GM19463 (cell line): Measurements from ENCODE around the gene PDLIM7.
A peak's percentile ranks its signal among the peaks of the same experiment; 100 is the strongest.
"Not testable (repeated sequence)": the region's sequence is repeated elsewhere in the genome, so short reads cannot be mapped to it uniquely, and the experiment has no call there.

Experiments used
- ATAC-seq: cut with Tn5 transposase; IDR thresholded peaks from one replicate; pipeline ENCODE4 v1.9.1; 2021; ENCODE audit warnings: mild to moderate bottlenecking, moderate library complexity; ENCODE audit not compliant: unreplicated experiment

The PDLIM7 gene, protein sequence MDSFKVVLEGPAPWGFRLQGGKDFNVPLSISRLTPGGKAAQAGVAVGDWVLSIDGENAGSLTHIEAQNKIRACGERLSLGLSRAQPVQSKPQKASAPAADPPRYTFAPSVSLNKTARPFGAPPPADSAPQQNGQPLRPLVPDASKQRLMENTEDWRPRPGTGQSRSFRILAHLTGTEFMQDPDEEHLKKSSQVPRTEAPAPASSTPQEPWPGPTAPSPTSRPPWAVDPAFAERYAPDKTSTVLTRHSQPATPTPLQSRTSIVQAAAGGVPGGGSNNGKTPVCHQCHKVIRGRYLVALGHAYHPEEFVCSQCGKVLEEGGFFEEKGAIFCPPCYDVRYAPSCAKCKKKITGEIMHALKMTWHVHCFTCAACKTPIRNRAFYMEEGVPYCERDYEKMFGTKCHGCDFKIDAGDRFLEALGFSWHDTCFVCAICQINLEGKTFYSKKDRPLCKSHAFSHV

DNA sequence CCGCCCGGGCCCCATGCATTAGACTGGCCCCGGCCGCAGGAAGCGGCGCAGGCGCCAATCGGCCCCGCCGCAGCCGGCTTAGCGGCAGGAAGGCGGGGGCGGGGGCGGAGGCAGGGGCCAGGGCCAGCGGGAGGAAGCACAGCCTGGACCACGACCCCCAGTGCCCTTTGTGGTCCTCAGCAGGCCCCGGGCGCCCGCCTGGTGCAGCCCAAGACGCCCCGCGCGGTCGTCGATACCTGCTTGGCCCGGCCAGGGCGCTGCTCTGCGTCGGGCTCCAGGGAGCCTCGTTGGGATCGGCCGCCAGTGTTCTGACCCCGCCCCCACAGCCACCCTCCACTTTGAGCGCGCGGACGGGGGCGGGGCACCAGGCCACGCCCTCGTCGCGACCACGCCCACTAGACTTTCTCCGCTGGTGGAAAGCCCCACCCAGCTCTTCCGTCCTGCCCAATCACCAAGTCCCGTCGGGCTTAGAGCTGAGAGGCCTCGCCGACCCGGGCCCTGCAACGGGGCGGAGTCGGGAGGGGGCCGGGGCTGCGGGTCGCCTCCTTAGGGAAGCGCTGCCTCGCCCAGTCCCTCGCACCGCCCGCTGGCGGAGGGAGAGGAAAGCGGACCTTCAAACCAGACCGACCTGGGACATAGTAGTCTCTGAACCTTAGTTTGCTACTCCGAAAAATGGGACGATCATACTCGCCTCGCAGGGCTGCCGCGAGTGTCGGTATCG lies at the start of gene PDLIM7:
PDLIM7 (minus strand) TSS at position 313 of the 721 bp plus-strand sequence. CDS start 1,092 bp downstream, outside the sequence.
- ATAC-seq = peak; percentile 71

DNA sequence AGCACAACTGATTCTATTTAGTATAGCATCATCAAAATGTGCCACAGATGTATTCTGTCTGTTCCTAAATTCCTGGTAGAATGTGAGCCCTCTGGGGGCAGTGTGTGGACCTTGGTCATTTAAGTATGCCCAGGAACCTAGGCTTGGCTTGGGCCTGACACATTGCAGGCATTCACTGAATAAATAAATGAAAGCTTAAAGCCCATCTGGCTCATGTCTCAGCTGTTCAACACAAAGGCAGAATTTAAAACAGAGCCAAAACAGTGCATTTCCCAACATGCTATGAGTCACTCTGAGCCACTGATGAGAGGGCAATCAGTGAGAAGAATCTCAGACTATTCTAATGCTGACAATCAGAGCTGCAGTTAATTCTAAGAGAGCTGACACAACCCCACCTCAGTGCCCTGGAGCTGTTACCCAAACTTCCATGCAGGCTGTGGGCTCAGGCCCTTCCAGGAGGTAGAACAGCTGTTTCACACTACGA lies 48.9 kb upstream of the PDLIM7 start:
- no peak for ATAC-seq

DNA sequence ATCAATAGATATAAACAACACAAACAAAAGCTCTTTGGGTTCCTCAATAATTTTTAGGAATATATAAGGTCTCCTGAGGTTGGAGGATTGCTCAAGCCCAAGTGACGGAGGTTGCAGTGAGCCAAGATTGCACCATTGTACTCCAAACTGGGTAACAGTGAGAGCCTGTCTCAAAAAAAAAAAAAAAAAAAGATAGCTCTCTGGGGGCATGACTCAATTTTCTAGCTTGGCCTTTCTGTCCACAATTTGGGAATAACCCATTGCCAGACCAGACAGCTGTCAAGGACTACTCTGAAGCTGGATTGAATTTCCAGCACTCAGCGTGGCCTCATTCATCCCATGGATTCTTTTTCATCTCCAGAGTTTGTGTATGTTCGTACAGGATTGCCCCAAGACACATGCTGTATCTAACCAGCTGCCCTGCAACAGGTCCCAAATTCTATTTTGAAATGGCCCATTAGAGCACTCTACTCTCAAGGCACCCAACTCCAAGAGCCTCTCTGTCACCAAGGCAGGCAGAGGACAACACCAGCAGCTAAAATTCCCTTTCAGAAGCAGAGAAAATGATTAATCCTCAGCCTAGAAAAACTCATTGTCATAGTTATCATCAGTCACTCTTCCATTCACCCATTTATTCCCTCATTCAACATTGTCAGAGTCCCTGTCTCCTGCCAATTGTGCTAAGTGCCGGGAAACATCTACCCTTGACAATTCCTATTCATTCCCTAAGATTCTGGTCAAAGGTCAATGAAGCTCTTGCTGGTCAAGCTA lies 48.3 kb upstream of the PDLIM7 start:
- no peak for ATAC-seq

DNA sequence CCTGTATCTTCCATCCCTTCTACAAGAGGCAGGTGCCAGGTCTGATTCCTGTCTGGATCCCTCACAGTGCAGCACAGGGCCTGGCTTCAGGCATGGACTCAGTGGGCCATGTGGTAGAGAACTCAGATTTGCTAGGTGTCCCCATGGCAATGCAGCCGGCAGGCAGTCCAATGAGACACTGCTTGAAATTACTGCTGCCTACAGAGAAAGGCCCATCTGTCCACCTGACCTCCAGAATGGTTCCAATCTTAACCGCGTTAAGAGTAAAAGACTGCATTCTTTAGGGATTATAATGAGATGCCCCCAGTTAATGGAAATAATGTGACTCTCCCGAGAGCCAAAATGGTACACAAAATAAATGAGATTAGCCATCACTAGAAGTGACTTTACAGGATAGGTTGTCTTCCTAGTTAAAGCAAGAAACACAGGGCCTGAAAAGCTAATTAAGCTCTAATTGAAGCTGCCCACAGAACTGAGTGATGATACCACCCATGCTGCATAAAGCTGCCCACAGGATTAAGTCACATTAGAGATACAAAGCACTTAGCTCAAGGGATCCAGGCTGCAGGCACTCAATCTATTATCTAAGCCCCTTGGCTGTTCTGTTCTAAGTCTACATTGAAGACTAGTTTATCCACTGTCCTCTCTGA lies 45.5 kb upstream of the PDLIM7 start:
- ATAC-seq = no peak

DNA sequence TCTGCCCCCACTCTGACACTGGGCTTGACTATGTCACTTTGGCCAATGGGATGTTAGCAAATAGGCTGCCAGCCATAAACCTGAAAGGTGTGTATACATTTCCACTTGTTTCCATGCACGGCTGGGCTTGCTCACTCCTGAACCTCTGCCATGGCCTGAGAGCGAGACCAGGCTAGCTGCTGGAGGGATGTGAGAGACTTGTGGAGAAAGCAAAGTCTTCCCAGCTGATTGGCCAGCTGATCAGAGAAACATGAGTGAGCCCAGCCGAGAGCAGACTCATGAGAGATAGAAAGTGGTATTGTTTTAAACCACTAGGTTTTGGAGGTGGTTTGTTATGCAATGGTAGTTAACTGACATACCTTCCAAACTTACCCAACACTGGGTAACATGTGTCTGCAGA lies 43.0 kb upstream of the PDLIM7 start:
- no peak for ATAC-seq

DNA sequence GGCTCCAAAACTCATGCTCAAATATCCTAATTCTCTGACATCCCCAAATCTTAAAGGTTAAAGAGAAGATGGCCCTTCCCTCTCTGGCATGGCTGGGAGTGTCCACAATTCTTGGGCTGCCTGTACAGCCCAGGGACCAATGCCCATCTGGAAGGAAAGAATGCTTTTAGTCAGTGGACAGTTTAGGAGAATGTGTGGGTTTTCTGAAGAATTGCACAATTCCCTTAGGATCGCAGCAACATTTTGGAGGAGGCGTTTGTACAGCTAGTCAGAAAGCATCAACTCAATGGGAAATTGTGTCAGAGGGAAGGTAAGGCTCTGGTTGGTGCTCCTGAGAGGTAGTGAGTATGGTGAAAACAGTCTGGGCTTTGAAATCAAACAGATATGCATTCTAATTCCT lies 42.0 kb upstream of the PDLIM7 start:
- no peak for ATAC-seq

DNA sequence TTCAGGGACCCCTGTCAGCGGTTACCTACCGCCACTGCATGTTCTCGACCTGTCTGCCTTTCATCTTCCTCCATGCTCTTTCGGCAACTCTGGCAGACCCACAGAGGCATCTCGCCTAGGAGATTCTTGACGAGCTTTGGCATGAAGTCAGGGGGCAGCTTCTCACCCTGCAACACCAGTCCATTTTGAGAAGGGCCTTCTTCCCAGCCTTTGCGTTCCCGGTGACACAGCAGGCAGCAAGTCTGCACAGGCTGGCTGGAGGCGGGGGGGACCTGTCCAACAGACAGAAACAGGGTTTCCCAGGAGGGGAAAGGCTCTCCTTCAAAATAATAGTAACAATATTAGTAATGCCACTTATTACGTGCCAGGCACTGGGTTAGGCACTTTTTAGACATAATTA lies 41.5 kb upstream of the PDLIM7 start:
- ATAC-seq = no peak

DNA sequence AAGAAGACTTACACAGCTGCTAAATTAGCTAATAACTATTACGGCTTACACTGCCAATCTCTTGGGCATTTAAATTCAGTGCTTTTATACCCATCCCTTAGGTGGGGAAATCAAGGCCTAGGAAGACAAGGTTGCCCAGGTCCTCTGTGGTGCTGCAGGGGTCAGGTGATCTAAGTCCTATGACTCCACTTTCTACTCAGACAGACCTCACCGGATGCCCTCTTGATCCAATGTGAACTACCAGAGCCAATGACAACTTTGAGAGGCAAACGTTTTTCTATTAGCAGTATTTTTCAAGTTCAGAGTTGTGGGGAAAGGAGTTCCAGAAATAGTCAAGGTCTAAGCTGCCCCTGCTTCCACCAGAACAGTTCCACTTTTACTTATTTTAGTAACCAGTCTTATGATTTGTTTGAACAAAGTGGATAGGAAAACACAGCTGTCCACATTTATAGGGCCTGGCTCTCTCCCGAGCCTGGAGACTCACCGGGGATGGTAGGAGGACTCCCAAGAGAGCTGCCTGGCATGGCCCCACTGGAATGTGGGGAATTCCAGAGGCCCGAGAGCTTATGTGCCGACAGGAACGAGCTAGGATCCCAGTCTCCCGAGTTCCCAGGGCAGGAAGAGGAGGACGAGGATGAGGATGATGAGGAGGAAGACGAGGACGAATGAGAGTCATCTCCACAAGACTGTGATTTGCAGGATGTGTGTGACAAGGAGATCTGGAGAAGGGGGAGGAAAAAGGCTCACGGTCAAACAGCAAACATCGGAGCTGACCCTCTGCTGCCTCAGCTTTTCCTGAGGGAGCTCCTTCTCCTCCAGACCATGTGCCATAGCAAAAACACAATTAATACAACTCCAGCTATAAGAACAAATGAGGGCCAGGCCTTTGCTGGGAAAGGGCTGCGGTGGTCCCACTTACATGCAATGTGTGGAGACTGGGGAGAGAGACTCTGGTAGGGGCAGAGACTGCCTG lies 40.3 kb upstream of the PDLIM7 start:
- ATAC-seq = no peak

DNA sequence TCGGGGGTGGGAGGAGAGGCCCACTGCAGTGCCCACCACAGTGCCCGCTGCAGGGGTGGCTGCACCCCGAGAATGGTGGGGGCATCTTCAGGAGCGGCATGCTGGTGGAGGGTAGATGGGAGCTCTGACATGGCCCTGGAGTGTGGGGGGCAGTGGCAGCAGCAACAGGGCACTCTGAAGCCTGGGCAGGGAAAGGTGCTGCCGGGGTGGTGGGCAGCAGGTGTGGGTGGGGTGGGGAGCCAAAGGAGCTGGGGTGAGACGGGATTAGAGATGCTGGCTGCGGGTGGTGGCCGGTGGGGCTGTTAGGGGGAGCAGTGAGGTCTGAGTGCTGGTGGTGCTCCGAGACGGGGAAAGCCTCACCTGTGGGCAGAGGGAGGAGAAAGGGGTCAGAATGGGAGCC lies 39.0 kb upstream of the PDLIM7 start:
- ATAC-seq = no peak

DNA sequence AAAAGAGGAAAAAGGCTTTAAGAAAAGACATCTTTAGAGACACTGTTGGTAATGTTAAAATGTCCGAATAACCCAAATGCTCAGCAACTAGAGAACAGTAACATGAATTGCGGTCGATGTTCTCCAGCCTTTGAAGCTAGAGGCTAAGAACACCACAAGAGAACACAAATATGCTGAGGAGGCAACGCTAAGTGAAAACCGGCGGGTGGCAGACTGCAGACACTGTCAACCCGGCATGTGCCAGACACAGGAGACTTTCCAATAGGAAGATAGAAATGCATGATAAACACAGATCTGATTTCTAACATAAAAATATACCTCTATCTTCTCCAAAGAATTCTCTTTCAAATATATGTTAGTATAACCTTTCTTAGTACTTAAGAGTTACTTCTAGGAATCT lies 37.7 kb upstream of the PDLIM7 start:
- ATAC-seq = no peak

DNA sequence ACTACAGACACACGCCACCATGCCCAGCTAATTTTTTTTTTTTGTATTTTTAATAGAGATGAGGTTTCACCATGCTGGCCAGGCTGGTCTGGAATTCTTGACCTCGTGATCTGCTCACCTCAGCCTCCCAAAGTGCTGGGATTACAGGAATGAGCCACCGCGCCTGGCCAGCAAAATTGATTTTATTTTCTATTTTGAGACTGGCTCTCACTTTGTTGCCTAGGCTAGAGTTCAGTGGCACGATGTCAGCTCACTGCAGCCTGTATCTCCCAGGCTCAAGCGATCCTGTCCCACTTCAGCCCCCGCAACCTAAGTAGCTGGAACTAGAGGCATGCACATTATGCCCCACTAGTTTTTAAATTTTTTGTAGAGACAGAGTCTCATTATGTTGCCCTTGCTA lies 37.0 kb upstream of the PDLIM7 start:
- ATAC-seq = not testable (repeated sequence)

DNA sequence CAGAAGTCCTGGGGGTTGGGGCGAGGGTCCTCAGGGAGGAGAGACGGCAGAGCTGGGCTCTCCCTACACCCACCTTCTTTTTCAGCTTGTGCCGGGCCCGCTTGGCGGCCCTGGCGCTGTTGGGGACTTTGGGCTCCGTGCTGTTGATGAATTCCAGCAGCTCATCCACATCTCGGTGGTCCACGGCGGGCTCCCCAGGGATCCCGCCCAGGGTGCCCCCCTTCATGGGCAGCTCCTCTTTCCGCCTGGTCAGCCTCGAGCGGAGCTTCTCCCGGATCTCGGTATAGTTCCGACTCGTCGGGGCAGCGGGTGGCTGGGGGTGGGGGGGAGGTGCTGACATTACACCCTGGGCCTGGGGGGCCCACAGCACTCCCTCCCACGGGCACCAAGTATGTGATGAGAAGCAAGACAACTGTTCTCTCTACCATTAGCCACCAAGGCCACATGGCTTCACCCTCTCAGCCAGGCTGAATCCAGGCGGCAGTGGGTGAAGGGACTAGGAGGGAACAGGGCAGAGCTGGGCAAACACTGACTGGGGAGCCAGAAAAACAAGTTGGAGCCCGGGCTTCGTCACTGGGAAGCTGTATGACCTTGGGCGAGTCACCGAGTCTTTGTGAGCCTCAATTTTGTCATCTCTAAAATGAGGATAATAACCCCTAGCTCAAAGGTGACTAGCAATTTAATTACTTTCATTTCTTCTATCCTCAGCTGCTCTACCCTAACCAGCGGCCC lies 34.0 kb upstream of the PDLIM7 start:
- ATAC-seq = no peak

DNA sequence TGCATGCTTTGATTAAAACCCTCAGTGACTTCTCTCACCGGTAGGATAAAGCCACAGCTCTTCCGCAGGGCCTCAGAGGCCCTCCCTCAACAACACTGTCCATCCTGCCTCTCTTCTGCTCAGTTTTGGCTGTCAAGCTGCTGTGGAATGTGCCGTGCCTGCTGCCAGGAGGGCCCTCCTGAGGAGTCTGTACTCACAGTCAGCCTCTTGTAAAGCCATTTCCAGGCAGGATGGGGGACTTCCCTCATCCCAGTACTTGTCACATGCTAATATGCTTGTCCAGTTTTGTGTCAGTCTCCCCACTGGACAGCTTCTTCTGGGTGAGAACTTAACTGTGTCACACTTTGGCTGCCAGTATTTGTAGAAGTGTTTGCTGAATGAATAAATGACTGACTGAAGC lies 33.2 kb upstream of the PDLIM7 start:
- ATAC-seq = no peak

DNA sequence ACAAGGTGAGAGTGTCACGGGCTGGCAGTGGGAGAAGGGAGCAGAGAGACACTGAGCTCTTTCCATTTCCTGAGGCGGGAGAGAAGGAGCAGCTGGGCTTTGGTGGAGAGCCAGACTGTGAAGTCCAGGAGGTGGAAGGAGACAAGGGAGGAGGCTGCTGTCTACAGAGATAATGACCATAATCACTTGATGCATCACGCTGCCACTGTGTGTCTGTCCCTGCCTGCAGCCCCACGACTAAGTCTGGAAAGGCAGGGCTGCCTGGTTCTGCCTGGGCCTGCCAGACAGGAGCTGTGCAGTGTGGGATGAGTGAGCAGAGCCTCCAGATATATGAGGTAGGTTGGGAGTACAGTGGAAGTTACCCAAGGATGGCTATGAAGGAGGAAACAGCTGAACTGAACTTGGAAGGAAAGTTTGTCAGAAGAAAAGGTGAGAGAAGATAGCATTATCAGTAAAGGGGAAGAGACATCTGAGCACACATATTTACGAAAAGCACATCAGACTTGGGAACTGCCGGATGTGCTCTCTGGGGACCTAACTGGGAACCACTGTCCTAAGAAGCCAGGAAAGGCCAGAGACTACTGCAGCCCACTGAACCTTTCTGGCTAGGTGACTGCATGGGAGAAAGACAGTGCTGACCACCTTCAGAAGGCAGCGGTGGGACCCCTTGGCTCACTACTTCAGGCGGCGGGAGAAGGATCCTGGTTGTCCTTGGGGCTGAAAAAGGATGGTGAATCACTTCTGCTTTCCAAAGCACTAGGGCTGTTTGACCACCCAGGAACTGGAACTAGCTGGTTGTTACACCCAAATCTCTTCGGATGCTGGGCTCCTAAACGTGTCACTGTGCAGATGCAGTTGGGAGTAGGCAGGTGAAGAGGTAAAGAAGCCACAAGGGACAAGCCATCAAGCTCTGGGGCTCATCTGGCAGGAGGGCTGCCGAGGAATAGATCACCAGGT lies 32.1 kb upstream of the PDLIM7 start:
- ATAC-seq = no peak

DNA sequence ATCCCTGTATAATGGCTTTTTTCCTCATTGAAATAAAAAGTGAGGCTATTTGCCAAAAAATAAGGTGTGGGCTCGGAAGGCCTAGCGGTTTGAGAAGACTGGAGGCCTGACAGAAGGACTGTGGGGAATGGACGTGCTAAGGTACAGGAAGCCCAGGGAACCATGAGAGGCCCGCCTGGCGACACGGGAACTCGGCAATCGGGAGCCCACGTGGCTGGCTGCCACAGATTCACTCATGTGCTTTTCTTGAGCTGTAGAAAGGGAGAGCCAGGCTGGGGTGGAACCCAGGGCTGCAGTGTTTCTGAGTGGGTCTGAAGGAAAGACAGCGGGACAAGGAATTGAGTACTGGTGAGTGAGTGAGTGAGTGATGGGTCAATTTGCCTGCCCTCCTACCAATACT lies 31.2 kb upstream of the PDLIM7 start:
- no peak for ATAC-seq

DNA sequence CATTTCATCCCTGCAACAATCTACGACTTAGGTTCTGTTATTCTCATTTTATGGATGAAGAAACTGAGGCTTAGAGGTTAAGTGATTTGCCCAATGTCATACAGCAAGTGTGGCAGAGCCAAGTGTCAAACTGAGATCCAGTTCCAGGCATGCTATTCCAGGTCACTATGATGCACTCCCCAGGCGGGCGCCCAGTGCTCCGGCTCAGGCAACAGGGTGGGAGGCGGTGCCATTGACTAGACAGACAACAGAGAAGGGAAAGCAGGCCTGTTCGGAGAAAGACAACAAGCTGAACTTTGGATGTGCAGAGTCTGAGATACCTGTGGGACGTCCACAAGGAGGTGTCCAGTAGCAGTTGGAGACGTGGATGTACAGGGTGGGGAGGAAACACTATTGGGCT lies 30.2 kb upstream of the PDLIM7 start:
- no peak for ATAC-seq

DNA sequence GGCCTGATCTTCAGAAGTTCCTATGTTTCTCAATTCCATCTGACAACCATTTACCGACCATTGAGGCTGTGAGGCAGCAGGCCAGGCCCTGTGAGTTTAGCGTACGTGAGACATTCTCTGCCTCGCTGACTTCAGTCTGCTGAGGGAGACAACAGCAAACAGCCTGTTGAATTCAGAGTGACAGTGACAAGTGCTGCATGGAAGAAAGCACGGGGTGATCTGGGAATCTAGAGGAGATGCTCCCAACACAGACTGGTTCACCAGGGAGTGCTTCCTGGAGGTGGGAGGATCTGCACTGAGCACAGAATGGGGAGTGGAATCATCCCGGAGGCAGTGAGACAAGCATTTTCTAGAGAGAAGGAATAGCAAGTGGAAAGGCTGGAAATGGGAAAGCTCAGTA lies 29.4 kb upstream of the PDLIM7 start:
- no peak for ATAC-seq

DNA sequence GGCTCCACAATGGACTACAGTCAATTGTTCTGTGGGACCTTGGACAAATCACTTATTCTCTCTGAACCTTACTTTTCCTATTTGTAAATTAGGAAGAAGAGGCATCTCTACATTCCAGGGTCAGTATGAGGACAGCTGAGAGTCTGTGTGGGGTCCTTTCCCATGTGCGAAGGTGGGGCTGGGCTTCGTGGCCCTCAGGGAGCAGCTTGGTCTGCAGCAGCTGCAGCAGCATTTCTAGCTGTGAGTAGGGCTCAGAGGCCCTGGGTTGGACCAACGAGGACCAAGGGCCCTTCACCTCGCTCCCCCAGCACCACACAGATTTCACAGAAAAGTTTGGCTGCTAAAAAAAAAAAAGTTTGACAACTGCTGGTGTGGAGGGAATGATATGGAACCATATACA lies 28.8 kb upstream of the PDLIM7 start:
- ATAC-seq = no peak
